ENCODE results near the gene SYCN.

Gene SYCN

GRCh38 chr19:39157275-39157996 lies 46.6 kb downstream of the SYCN start:
- peaks cover 0 to 4% of the 10 kb centered on the region in 2 donors for H3K36me3 ChIP-seq (ENCODE audit: control insufficient read depth in 1 of 2, insufficient read depth in 2 of 2, low read length in 2 of 2)
- no peak overlapping the region for H3K27ac ChIP-seq (ENCODE audit: low read length)
- H3K27me3 ChIP-seq (ENCODE audit: low read depth, low read length) = no peaks in the 10 kb centered on the region
- no peaks in the 10 kb centered on the region for H3K9me3 ChIP-seq (ENCODE audit: control insufficient read depth in 1 of 2, low read length in 2 of 2)
- peaks cover 10 to 57% of the 10 kb centered on the region in 2 donors for H3K4me1 ChIP-seq (ENCODE audit: control insufficient read depth in 1 of 2, insufficient read depth in 2 of 2, low read length in 2 of 2)
- H3K4me3 ChIP-seq (ENCODE audit: low read depth in 1 of 2, low read length in 2 of 2) = peak overlapping the region in 1 of 2 donors; percentile 45

GRCh38 chr19:39156326-39157230 lies 47.5 kb downstream of the SYCN start:
- Histone ChIP-seq H3K36me3 (ENCODE audit: control insufficient read depth in 1 of 2, insufficient read depth in 2 of 2, low read length in 2 of 2) (peaks cover 0 to 4% of the 10 kb centered on the region in 2 donors), H3K4me3 (ENCODE audit: low read depth in 1 of 2, low read length in 2 of 2) (peak overlapping the region in 1 of 2 donors; percentile 45), H3K9me3 (ENCODE audit: control insufficient read depth in 1 of 2, low read length in 2 of 2) (no peaks in the 10 kb centered on the region), H3K27ac (ENCODE audit: low read length) (no peak overlapping the region), H3K27me3 (ENCODE audit: low read depth, low read length) (no peaks in the 10 kb centered on the region), H3K4me1 (ENCODE audit: control insufficient read depth in 1 of 2, insufficient read depth in 2 of 2, low read length in 2 of 2) (peaks cover 10 to 57% of the 10 kb centered on the region in 2 donors)

- Histone ChIP-seq H3K4me3 (ENCODE audit: low read depth in 1 of 2, low read length in 2 of 2) (no peak overlapping the region), H3K27me3 (ENCODE audit: low read depth, low read length) (no peaks in the 10 kb centered on the region), H3K9me3 (ENCODE audit: control insufficient read depth in 1 of 2, low read length in 2 of 2) (no peaks in the 10 kb centered on the region), H3K27ac (ENCODE audit: low read length) (no peak overlapping the region), H3K4me1 (ENCODE audit: control insufficient read depth in 1 of 2, insufficient read depth in 2 of 2, low read length in 2 of 2) (peaks cover 10 to 55% of the 10 kb centered on the region in 2 donors), H3K36me3 (ENCODE audit: control insufficient read depth in 1 of 2, insufficient read depth in 2 of 2, low read length in 2 of 2) (peaks cover 0 to 1% of the 10 kb centered on the region in 2 donors)
Observed at GRCh38 chr19:39155741-39156140, 48.3 kb downstream of the SYCN start.

- no peaks in the 10 kb centered on the region for H3K27me3 ChIP-seq (ENCODE audit: low read depth, low read length)
- no peaks in the 10 kb centered on the region for H3K36me3 ChIP-seq (ENCODE audit: control insufficient read depth in 1 of 2, insufficient read depth in 2 of 2, low read length in 2 of 2)
- H3K4me3 ChIP-seq (ENCODE audit: low read depth in 1 of 2, low read length in 2 of 2) = no peak overlapping the region
- H3K9me3 ChIP-seq (ENCODE audit: control insufficient read depth in 1 of 2, low read length in 2 of 2) = no peaks in the 10 kb centered on the region
- H3K4me1 ChIP-seq (ENCODE audit: control insufficient read depth in 1 of 2, insufficient read depth in 2 of 2, low read length in 2 of 2) = peaks cover 8 to 50% of the 10 kb centered on the region in 2 donors
- no peak overlapping the region for H3K27ac ChIP-seq (ENCODE audit: low read length)
Observed at GRCh38 chr19:39155114-39155700, 48.9 kb downstream of the SYCN start.

GRCh38 chr19:39154629-39155100 lies 49.4 kb downstream of the SYCN start:
- H3K27ac ChIP-seq (ENCODE audit: low read length) = no peak overlapping the region

GRCh38 chr19:39154100-39154628 lies 49.9 kb downstream of the SYCN start:
- no peaks in the 10 kb centered on the region for H3K9me3 ChIP-seq (ENCODE audit: control insufficient read depth in 1 of 2, low read length in 2 of 2)
- H3K4me1 ChIP-seq (ENCODE audit: control insufficient read depth in 1 of 2, insufficient read depth in 2 of 2, low read length in 2 of 2) = peaks cover 7 to 43% of the 10 kb centered on the region in 2 donors
- no peaks in the 10 kb centered on the region for H3K36me3 ChIP-seq (ENCODE audit: control insufficient read depth in 1 of 2, insufficient read depth in 2 of 2, low read length in 2 of 2)
- H3K27me3 ChIP-seq (ENCODE audit: low read depth, low read length) = no peaks in the 10 kb centered on the region
- no peak overlapping the region for H3K4me3 ChIP-seq (ENCODE audit: low read depth in 1 of 2, low read length in 2 of 2)
- no peak overlapping the region for H3K27ac ChIP-seq (ENCODE audit: low read length)

More at GRCh38 chr19:39154629-39155100, 49.4 kb downstream of the SYCN start:
- Histone ChIP-seq H3K27me3 (ENCODE audit: low read depth, low read length) (no peaks in the 10 kb centered on the region), H3K4me3 (ENCODE audit: low read depth in 1 of 2, low read length in 2 of 2) (no peak overlapping the region), H3K9me3 (ENCODE audit: control insufficient read depth in 1 of 2, low read length in 2 of 2) (no peaks in the 10 kb centered on the region), H3K4me1 (ENCODE audit: control insufficient read depth in 1 of 2, insufficient read depth in 2 of 2, low read length in 2 of 2) (peaks cover 7 to 44% of the 10 kb centered on the region in 2 donors), H3K36me3 (ENCODE audit: control insufficient read depth in 1 of 2, insufficient read depth in 2 of 2, low read length in 2 of 2) (no peaks in the 10 kb centered on the region)
